DMS79 (cell line): Measurements from ENCODE around the gene PPP6R2.

Experiments
- DNase-seq: peaks from one replicate; lab custom pipeline; 2025; lab: John Stamatoyannopoulos, UW

The PPP6R2 gene, protein sequence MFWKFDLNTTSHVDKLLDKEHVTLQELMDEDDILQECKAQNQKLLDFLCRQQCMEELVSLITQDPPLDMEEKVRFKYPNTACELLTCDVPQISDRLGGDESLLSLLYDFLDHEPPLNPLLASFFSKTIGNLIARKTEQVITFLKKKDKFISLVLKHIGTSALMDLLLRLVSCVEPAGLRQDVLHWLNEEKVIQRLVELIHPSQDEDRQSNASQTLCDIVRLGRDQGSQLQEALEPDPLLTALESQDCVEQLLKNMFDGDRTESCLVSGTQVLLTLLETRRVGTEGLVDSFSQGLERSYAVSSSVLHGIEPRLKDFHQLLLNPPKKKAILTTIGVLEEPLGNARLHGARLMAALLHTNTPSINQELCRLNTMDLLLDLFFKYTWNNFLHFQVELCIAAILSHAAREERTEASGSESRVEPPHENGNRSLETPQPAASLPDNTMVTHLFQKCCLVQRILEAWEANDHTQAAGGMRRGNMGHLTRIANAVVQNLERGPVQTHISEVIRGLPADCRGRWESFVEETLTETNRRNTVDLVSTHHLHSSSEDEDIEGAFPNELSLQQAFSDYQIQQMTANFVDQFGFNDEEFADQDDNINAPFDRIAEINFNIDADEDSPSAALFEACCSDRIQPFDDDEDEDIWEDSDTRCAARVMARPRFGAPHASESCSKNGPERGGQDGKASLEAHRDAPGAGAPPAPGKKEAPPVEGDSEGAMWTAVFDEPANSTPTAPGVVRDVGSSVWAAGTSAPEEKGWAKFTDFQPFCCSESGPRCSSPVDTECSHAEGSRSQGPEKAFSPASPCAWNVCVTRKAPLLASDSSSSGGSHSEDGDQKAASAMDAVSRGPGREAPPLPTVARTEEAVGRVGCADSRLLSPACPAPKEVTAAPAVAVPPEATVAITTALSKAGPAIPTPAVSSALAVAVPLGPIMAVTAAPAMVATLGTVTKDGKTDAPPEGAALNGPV

DNA sequence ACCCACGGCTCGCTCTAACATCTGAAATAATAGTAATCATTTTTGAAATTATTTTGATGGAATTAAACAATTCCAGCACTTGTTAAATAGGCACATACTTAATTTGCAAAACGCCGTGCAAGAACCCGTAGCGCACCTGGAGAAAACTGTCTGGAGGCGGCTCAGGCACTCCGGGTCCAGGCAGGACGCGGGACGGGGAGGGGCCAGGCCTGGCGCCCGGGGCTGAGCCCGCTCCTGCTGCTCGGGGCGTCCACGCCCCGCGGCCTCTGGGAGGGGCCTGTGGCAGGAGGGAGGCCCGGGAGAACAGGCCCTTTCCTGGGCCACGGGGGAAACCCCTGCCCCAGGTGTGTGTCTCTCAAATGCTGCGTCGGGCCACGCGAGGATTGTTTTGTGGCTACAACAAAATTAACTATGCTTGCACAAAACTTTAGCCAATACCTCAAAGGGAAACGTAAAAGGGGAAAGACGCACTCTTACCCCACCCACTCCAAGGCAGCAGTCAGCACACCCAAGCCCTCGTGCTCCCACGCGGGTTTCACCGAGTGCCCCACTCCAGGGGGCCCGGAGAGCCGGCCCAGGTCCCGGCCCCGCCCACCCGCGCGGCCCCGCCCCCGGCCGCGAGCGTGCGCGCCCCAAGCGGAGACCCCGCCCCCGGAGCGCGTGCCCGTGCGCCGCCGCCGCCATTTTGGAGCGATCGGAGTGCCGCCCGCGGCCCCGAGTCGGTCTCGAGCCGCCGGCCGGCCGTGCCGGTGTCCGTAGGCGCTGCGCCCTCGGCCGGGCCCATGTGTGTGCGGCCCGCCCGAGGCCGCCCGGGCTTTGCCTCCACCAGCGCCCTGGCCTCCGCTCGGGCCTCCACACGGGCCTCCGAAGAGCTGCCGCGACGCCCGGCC lies at the start of gene PPP6R2:
TSS of gene PPP6R2 (plus strand) at position 677 of the 890 bp plus-strand sequence. CDS start 50,582 bp downstream, outside the sequence.
- DNase-seq: no peak

DNA sequence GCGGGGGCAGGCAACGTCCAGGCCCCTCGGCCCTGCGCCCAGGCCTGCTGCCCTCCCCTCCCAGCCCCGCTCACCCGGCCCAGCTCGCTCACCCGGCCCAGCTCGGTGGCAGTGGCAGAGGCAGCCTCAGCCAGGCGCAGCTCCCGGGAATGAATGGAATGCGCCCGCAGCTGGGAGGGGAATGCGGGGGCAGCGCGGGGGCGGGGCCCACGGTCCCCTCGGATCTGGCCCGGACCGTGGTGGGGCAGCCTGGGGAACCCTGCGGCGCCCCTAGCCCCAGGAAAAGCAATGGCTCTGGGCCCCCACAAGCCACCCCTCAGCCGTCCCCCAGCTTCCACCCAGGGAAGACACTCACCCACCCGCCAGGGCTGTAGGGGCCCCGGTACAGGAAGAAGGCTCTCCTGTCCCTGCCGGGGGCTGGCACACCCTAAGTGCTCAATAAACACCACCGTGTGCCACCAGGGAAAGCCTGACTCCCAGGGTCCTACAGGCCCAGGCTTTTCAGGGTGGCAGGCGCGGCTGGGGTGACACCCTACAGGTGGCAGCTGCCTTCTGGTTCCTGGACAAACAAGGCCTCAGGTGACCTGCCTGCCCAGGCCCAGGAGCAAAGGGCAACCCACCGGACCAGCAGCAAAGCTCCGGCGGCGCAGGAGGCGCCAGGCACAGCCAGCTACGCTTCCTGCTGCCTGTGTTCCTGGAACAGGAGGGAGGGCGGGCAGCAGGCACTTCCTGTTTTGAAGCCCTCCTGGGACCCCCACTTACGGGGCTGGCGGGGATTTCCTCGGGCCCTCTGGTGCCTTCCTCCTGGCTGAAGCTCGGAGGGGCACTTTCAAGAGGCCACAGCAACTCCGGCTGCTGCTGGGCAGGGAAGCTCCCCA lies 49.4 kb upstream of the PPP6R2 start:
- DNase-seq: no peak

DNA sequence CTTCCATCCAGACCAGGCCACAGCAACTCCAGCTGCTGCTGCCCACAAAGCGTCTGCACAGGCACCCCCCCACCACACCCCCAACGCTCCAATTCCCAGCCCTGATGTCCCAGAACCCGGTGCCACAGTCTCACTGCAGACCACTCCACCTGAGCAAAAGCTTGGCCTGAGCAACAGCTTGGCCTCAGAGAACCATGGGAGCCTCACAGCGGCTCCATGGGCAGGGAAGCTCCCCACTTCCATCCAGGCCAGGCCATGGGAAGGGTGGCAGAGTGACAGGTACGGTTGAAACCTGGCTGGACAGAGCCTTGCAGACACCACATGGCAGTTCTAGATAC lies 48.8 kb upstream of the PPP6R2 start:
- DNase-seq: no peak

DNA sequence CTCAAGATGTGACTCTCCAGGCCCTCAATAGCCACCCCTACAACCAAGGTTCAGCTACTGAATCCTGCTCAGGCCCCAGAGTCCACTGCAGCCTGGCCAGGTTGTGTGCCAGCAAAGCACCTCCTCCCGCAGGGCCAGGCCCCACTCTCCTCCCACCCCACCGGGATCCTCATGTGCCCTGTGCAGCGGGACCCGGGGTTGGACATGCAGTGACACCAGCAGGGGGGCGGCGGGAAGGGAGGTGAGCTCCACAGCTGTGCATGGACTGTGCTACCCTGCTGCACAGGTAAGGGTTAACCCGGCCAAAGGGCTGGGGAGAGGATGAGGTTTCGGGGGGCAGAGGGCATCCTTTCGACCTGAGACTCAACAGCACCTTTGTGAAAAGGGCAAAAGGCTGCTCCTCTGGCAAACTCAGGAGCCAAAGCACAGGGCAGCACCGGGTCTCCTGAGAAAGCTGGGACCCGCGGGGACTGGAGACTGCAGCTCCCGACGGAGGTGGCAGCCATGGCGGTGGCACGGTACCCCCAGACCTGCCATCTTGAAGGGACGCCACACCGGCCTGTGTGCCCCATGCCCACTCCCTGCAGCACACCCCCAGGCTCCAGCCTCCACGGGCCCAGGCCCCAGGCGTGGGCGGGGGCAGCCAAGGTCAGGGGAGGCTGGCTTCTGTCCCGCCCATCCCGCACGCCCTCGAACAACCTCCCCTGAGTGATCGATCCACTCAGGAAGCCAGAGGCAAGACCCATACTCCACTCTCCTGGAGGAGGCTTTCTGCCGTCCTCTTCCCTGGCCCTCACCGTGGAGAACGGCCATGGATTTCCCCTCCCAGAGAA lies 46.3 kb upstream of the PPP6R2 start:
- DNase-seq: no peak

DNA sequence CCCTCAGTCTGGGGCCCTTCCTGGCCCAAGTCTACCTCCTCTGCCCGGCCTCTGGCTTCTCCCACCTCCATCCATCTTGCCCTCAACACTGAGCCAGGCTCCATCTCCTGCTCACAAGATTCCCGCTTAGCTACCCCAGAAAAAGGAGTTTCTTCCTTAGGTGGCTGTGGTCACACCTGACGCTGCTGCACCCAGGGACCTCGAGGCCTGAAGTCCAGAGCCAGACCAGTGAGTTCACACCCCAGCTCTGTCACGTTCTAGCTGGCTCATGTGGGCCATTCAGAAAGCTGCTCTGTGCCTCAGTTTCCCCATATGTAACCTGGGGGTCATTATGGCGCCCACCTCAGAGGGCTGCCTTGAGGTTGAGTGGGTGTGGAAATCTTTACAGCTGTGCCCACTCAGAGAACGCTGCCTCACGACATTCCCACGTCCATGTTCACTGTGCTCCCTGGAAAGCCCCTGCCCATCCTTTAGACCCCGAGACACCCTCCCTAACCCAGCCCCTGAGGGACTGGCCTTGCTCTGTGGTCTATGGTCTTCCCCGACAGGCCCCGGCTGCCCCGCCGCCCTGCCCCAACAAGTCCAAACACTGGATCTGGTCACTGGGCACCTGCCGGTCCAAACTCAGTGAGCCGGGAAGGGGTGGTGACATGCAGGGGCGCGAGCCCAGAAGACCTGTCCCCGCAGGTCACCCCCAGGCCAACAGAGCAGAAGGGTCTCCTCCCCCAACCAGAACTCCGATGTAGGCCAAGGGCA lies 45.4 kb upstream of the PPP6R2 start:
- no peak for DNase-seq

DNA sequence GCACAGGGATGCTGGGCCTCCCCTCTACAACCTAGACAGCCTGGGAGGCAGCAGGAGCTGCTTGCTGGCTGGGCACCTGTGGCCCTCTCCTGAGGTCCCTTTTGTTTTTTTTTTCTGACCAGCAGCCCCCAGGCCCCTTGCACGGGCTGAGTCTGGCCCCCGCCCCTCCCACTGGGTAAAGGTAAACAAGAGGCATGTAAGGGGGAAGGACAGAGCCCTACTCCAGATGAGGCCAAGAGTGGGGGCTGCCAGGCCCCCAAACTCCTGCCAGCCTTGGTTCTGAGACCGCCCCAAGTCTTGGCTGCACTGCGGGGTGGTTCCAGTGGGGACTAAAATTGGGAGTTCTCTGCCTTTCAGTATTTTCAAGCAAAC lies 44.9 kb upstream of the PPP6R2 start:
- DNase-seq: no peak

DNA sequence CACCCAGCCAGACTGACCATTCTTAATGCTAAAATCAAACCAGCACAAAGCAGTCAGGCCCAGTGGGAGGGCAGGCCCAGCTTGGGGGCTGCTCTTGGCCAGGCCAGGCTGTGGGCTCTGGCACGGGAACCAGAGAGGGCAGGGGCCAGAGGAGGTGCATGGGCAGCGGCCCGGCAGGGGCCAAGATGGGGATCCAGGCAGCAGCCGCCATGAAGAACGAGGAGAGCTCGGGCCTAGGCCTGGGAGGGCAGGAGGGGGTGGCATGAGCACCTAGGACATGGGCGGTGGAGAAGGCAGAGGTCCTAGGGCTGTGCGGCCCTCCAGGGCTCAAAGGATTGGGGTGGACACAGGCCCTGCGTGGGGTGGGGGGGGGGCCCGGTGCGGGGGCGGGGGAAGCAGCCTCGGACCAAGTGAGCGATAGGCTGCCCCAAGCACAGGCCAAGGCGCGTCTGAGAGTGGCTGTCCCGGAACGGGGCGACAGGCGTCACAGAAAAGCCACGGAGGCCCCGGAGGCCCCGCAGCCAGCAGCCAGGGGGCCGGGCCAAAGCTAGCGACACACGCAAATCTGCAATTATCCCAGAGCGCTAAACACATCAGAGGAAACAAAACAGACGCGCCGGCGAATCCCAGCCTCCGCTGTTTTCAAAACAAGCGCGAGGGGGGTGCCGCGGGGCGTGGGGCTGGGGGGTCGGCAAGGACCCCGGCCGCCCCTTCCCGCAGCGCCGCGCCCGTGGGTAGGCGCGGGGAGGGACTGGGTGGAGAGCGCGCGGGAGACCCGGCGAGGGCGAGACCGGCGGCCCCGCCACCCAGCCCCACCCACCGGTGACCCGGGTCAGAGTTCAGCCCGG lies 44.0 kb upstream of the PPP6R2 start:
- no peak for DNase-seq

DNA sequence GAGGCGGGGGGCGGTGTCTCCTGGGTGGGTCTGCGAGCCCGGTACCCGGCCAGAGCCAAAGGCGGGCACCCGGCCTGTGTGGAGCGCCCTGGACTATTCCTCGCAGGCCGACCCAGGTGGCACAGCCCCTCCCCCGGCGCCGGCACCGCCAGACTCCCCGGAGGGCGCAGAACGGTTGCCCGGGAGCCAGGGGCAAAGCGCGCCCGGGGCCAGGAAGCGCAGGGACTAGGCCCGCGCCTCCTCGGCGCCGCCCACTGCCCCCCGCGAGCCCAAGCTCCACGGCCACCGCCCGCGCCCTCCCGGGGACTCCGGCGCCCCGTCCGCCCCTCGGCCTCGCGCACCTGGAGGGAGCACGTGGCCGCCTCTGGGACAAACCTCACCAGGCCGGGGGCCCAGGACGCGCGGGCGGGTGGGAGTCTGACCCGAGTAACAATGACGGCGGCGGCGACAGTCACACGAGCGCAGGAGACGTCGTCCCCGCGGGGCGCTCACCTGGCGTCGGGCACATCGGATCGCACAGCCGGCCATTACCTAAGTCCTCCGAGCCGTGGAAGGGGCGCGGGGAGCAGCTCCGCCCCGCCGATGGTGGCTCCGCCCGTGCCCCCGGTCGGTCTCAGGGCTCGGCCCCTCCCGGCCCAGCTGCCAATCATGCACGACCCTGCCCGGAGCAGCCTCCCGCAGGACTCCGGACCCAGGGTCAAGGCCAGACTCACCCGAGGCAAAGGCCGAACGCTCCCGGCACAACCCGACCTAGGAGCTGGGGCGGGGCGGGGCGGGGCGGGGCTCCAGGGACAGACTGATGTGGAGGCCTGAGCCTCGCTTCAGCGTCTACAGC lies 43.1 kb upstream of the PPP6R2 start:
- DNase-seq: no peak

DNA sequence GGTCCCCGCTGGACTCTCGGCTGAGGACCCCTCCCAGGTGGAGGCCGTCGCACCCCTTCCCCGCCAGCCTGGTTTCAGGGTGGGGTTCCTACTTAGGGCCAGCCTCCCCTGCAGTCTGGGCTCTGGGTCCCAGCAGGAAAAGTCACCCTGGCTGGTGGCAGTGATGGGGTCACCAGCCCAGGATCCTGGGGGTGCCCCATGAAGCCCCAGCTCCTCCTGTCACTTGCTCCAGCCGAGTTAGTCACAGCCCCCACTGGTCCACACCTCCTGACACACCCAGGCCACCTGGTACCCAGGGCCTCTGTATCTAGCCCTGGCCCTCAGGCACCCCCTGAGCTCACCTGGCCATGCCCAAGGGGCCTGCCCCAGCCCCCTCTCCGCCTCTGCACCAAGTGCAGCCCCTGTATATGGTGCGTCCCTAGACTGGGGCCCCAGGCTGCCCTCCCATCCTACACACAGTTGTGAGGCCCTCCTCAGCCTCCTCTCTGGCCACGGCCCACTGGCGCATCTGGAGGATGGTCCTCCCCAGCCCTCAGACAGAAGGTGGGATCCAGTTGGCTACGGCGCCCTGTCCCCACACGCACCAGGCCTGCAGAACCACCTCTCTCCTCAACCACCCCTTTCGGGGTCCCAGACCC lies 42.4 kb upstream of the PPP6R2 start:
- DNase-seq: no peak

DNA sequence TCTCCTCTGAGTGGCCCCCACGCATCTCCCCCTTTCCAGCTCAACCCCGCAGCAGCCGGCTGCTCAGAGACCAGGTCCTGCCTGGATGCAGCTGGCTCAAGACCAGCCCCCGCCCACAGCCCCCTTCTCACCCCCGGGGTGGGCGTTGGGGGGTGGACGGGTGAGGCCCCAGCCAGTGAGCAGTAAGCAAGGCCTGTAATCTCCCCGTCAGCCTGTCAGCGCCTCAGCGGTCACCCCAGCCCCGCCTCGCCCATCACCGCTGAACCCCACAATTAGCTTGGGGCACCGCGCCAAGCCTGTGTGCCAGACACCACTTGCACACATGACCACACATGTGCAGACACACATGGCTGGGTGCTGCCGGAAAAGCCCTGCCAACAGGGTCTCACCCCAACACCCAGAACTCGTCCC lies 41.5 kb upstream of the PPP6R2 start:
- peak; percentile 24 for DNase-seq

DNA sequence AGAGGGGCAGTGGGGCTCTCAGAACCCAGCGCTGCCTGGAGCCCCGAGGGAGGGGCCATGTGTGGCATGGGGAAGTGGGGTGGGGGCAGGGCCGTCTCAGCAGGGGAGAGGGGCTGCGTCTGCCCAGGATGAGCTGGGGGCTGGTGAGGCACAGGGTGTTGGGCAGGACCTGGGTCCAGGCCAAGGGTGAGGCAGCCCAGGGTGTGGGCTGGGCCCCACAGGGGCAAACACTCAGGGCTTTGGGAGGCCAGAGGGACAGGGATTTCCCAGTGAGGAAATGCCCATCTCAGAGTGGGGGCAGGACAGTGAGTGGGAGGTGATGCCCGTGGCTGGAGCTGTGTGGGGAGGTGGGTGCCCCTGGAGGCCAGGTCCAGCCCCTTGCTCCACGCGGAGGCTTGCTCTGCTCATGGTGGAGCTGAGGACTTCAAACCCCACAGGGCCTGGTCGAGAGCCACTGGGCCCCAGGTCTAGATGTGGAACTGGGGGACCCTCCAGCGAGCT lies 41.0 kb upstream of the PPP6R2 start:
- DNase-seq: no peak

DNA sequence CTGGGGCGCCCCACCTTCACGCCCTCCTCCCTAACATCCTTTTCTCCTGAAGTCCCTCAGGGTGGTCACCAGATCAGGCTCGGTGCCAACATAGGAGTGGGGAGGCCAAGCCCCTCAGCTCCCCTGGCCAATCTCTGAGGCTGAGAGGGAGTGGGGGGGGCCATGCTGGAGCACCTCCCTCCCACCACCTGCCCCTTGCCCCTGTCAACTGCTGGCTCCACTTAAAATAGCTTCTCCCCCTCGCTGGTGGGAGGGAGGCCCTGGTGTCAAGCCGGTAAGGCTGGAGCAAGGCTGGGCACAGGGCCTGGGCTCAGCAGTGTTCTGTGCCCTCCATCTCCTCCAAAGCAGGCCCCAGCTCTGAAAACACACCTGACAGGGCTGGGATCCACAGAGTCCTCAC lies 40.6 kb upstream of the PPP6R2 start:
- no peak for DNase-seq

DNA sequence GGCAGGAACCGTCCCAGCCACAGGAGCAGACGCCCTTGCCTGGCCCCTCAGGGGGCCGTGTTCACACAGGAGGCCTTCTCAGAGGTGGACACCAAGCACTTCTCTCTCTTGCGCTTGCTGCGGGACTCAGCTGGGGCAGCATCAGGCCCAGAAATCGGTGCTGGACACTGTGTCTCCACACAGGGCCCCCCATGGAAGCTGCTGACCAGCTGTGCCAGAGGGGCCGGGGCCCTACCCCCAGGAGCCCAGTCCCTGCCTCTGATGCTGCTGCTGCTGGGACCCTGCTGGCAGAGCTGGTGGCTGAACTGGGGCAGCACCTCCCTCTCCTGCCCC lies 39.6 kb upstream of the PPP6R2 start:
- DNase-seq: no peak

DNA sequence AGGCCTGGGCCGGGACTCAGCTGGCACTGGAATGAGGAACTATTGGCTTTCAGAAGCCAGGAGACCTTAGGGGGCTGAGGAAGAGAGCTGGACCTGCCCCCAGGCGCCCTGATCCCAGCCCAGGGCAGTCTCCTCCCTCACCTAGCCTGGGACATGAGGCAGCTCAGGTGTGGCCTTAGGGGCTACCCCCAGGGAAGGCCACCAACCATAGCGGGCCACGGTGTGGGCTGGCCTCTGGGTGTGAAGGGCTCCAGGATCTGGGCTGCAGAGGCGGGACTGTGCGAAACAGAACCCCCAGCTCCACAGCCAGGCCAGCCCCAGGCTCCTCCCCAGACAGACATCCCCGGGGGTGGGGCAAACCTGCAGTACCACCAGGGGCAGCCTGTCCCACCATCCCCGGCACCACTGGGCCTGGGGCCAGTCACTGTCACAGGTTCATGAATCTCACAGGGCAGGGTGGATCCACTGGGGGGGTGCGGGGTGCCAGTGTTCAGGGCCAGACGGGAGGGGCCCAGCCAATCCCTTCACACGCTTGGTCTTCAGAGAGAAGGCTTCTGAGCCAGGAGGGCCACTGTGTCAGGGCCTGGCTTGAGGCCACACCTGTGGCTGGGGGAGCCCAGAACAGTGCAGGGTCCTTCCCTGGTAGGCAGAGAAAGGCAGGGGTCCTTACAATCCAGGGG lies 39.1 kb upstream of the PPP6R2 start:
- no peak for DNase-seq

DNA sequence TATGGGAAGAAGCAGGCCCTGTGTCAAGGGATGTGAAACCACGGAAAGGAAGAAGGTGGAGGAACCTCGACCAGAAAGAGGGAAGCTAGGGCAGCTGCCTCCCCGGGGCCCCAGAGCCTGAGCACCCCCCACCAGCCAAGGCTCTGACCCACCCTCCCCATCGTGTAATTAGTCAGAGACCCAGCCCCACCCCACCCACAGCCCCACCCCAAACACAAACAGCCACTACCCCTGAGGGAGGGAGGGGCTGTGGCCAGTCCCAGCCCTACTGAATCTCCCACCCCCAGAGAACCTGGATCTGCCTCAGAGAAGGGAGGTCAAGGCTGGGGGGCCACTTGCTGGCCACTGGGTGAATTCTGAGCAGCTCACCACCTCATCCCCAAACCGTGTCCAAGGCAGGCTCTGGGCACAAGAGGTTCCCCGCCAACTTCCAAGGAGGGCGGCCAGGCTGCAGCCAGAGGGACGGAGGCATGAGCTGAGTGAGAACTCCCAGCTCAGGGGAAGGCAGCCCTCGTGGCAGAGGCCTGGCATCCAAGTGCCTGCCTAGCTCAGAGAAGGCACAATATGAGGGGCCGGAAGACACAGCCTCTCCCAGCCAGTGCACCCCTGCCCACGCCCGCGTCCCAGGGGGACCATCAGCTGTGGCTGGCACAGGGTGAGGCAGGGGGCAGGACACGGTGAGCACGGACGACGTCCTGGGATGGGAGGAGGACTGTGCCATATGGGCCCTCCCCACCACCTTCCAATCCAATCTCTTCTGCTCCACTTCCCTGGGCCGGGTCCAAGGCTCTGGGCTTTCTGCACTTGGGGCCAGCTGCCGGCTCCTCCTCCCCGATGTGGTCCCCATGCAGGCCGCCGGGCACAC lies 38.4 kb upstream of the PPP6R2 start:
- no peak for DNase-seq
